Neural progenitor cell (in vitro differentiated cells): ENCODE data around the gene STK32B. TPM values are rescaled to one million over a fixed set of nuclear protein-coding genes. Genes with fewer than 3 reads are reported as not detected.
"Not testable (repeated sequence)": the region's sequence is repeated elsewhere in the genome, so short reads cannot be mapped to it uniquely, and the experiment has no call there.

Experiments used
- DNase-seq: peaks from one replicate; pipeline ENCODE4 v3.0.0-alpha.2; 2016; ENCODE audit warnings: low spot score
- H2AFZ ChIP-seq: fragments of 200-600 bp; sonication (generic); replicated peaks from 2 replicates; pipeline ENCODE4 v1.6.1; 2016; ENCODE audit warnings: antibody characterized with exemption
- H3F3A ChIP-seq: fragments of 200-600 bp; sonication (generic); 2 replicates; pipeline ENCODE4 v1.6.1; 2016; ENCODE audit warnings: antibody characterized with exemption, low read depth
- H3K27ac ChIP-seq: fragments of 200-600 bp; sonication (generic); 2 replicates; pipeline ENCODE4 v1.5.1; 2016; ENCODE audit warnings: mild to moderate bottlenecking
- H3K27me3 ChIP-seq: fragments of 200-600 bp; sonication (generic); 2 replicates; pipeline ENCODE4 v1.6.1; 2016; ENCODE audit warnings: mild to moderate bottlenecking, moderate library complexity
- H3K36me3 ChIP-seq: fragments of 200-600 bp; sonication (generic); 2 replicates; pipeline ENCODE4 v1.5.1; 2016
- H3K4me1 ChIP-seq: fragments of 200-600 bp; sonication (generic); 2 replicates; pipeline ENCODE4 v1.6.1; 2016; ENCODE audit warnings: mixed run types
- H3K4me2 ChIP-seq: fragments of 200-600 bp; sonication (generic); 2 replicates; pipeline ENCODE4 v1.6.1; 2016
- H3K4me3 ChIP-seq: fragments of 200-600 bp; sonication (generic); 2 replicates; pipeline ENCODE4 v1.5.1; 2016
- H3K79me2 ChIP-seq: fragments of 200-600 bp; sonication (generic); 2 replicates; pipeline ENCODE4 v1.6.1; 2016; ENCODE audit warnings: low read depth
- H3K9ac ChIP-seq: fragments of 200-600 bp; sonication (generic); 2 replicates; pipeline ENCODE4 v1.6.1; 2016
- H3K9me3 ChIP-seq: fragments of 200-600 bp; sonication (generic); 2 replicates; pipeline ENCODE4 v1.5.1; 2016; ENCODE audit warnings: low read depth
- H4K20me1 ChIP-seq: fragments of 200-600 bp; sonication (generic); 2 replicates; pipeline ENCODE4 v1.6.1; 2016; ENCODE audit warnings: low read depth
- H3K27ac Mint-ChIP-seq: 3 replicates; pipeline ENCODE4 v1.8.0; 2021; ENCODE audit warnings: mixed read lengths
- H3K27me3 Mint-ChIP-seq: 2 replicates; pipeline ENCODE4 v1.8.0; 2022; ENCODE audit warnings: low read depth, mild to moderate bottlenecking, inconsistent platforms, moderate library complexity, mixed read lengths; ENCODE audit not compliant: insufficient read depth
- H3K36me3 Mint-ChIP-seq: 3 replicates; pipeline ENCODE4 v1.8.0; 2021; ENCODE audit warnings: mixed read lengths
- H3K4me1 Mint-ChIP-seq: 3 replicates; pipeline ENCODE4 v1.8.0; 2021; ENCODE audit warnings: mixed read lengths
- H3K4me3 Mint-ChIP-seq: 3 replicates; pipeline ENCODE4 v1.8.0; 2021; ENCODE audit warnings: mild to moderate bottlenecking, moderate library complexity, mixed read lengths
- H3K9me3 Mint-ChIP-seq: 3 replicates; pipeline ENCODE4 v1.8.0; 2020; ENCODE audit warnings: mixed read lengths
- CTCF ChIP-seq: fragments of 200-600 bp; sonication (generic); IDR thresholded peaks from 2 replicates; pipeline ENCODE4 v1.5.1; 2017; ENCODE audit warnings: antibody characterized with exemption, mild to moderate bottlenecking
- EZH2 ChIP-seq: fragments of 200-600 bp; sonication (generic); IDR thresholded peaks from 2 replicates; pipeline ENCODE4 v1.6.1; 2017; ENCODE audit warnings: antibody characterized with exemption, mild to moderate bottlenecking, moderate library complexity
- EZH2phosphoT487 ChIP-seq: fragments of 200-600 bp; sonication (generic); IDR thresholded peaks from 2 replicates; pipeline ENCODE4 v1.6.1; 2017; ENCODE audit warnings: antibody characterized with exemption
- total RNA-seq: library from RNA; depleted of rRNA; stranded (reverse); fragments of >200 nt; gene quantifications from 2 replicates; pipeline ENCODE4 v1.2.3, GENCODE V29; 2015; ENCODE audit warnings: low replicate concordance

The STK32B gene
- total RNA-seq, 1 donor from 2014 or later: 2.5 TPM

- H3K36me3 Mint-ChIP-seq: no peaks in the 10 kb centered on the region
These were observed 198.4 kb downstream of the STK32B start for GRCh38 chr4:5249727-5250126.

GRCh38 chr4:5250536-5250935 is 199.3 kb downstream of the STK32B start:
- H4K20me1 ChIP-seq, H3K9ac ChIP-seq, DNase-seq, H3K27me3 ChIP-seq, H3K27ac Mint-ChIP-seq, H3K36me3 ChIP-seq, H3K4me2 ChIP-seq, H3K9me3 ChIP-seq, H3K4me3 ChIP-seq, H3K4me1 ChIP-seq, H3K4me1 Mint-ChIP-seq, H3F3A ChIP-seq, H3K79me2 ChIP-seq, H3K4me3 Mint-ChIP-seq, H3K27me3 Mint-ChIP-seq, H2AFZ ChIP-seq, H3K36me3 Mint-ChIP-seq, H3K27ac ChIP-seq: not testable (repeated sequence)
- H3K9me3 Mint-ChIP-seq: peaks cover 11% of the 10 kb centered on the region

More at GRCh38 chr4:5249727-5250126, 198.4 kb downstream of the STK32B start:
- no peaks in the 10 kb centered on the region for H3K79me2 ChIP-seq
- no peaks in the 10 kb centered on the region for H3K27me3 ChIP-seq
- H4K20me1 ChIP-seq: no peaks in the 10 kb centered on the region
- no peak for TF ChIP-seq CTCF
- no peak for TF ChIP-seq EZH2
- no peak for TF ChIP-seq EZH2phosphoT487
- H2AFZ ChIP-seq: no peak overlapping the region
- DNase-seq: no peak
- no peaks in the 10 kb centered on the region for H3K4me1 Mint-ChIP-seq
- H3K27ac Mint-ChIP-seq: no peak overlapping the region
- H3K27ac ChIP-seq: no peak overlapping the region
- H3K9me3 ChIP-seq: peaks cover 3% of the 10 kb centered on the region
- peaks cover 3% of the 10 kb centered on the region for H3K27me3 Mint-ChIP-seq
- no peak overlapping the region for H3K9ac ChIP-seq
- H3K4me3 Mint-ChIP-seq: no peak overlapping the region
- no peak overlapping the region for H3K4me3 ChIP-seq
- H3K4me1 ChIP-seq: no peaks in the 10 kb centered on the region
- H3K9me3 Mint-ChIP-seq: peaks cover 11% of the 10 kb centered on the region
- H3F3A ChIP-seq: no peaks in the 10 kb centered on the region
- no peak overlapping the region for H3K4me2 ChIP-seq
- H3K36me3 ChIP-seq: no peaks in the 10 kb centered on the region

- Mint-ChIP-seq H3K4me3 (no peak overlapping the region), H3K9me3 (no peaks in the 10 kb centered on the region), H3K4me1 (no peaks in the 10 kb centered on the region), H3K27me3 (peaks cover 4% of the 10 kb centered on the region), H3K36me3 (no peaks in the 10 kb centered on the region), H3K27ac (no peak overlapping the region)
- Histone ChIP-seq H3K4me3 (no peak overlapping the region), H4K20me1 (no peaks in the 10 kb centered on the region), H3F3A (no peaks in the 10 kb centered on the region), H2AFZ (no peak overlapping the region), H3K9me3 (no peaks in the 10 kb centered on the region), H3K79me2 (no peaks in the 10 kb centered on the region), H3K27me3 (no peaks in the 10 kb centered on the region), H3K9ac (no peak overlapping the region), H3K4me2 (no peak overlapping the region), H3K36me3 (no peaks in the 10 kb centered on the region), H3K4me1 (no peaks in the 10 kb centered on the region), H3K27ac (no peak overlapping the region)
- TF ChIP-seq EZH2 (no peak), EZH2phosphoT487 (no peak), CTCF (no peak)
- DNase-seq: no peak
These were observed 205.1 kb downstream of the STK32B start for GRCh38 chr4:5256421-5256820.

- Histone ChIP-seq H2AFZ (no peak overlapping the region), H3K27ac (no peak overlapping the region), H3K9me3 (no peaks in the 10 kb centered on the region), H3K27me3 (no peaks in the 10 kb centered on the region), H3K79me2 (no peaks in the 10 kb centered on the region), H3K4me1 (no peaks in the 10 kb centered on the region), H3K4me3 (no peak overlapping the region), H3F3A (no peaks in the 10 kb centered on the region), H3K36me3 (no peaks in the 10 kb centered on the region), H3K9ac (no peak overlapping the region), H3K4me2 (no peak overlapping the region), H4K20me1 (no peaks in the 10 kb centered on the region)
- Mint-ChIP-seq H3K9me3 (no peaks in the 10 kb centered on the region), H3K36me3 (no peaks in the 10 kb centered on the region), H3K4me1 (no peaks in the 10 kb centered on the region), H3K4me3 (no peak overlapping the region), H3K27ac (no peak overlapping the region), H3K27me3 (peaks cover 4% of the 10 kb centered on the region)
- no peak for DNase-seq
- no peak for TF ChIP-seq EZH2phosphoT487
- no peak for TF ChIP-seq EZH2
These were observed 205.8 kb downstream of the STK32B start for GRCh38 chr4:5257086-5257485.
